ENCODE data around the gene TRIM52.
"Not testable (repeated sequence)": the region's sequence is repeated elsewhere in the genome, so short reads cannot be mapped to it uniquely, and the experiment has no call there.

TRIM52 gene

DNA sequence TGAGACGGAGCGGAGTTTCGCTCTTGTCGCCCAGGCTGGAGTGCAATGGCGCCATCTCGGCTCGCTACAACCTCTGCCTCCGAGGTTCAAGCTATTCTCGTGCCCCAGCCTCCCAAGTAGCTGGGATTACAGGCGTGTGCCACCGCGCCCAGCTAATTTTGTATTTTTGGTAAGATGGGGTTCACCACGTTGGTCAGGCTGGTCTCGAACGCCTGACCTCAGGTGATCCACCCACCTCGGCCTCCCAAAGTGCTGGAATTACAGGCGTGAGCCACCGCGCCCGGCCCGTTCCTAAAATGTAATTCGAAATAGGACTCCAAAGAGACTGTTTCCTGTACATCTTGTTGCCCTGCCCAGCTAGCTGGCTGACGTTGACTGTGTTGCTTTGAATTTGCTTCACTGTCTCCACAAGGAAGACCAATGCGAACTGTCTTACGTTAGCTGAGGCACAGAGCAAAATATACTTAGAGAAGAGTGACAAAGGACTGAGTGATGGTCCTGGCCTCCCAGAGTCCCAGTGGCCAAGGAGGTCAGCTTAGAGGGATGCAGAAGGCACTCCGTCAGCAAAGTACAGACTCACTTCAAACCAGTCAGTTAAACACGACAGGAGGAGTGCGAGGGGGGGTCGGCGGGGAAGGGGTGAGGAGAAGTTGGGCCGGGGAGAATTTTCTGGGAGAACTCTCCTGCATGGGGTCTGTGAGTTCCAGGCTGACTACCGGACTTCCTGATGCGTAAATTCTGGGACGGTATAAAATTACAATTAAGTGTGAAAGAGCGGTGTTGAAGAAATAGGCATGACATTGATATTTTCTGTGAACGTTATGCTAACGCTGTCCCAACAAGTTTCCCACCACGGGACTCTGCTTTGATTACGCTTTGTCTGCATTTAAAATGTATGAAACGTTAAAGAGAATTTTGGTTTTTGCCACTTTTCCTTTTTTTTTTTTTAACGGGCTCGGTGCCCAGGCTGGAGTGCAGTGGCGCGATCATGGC, 44.6 kb downstream of the TRIM52 start:
- no peak for DNase-seq (ENCODE audit: low read depth)

DNA sequence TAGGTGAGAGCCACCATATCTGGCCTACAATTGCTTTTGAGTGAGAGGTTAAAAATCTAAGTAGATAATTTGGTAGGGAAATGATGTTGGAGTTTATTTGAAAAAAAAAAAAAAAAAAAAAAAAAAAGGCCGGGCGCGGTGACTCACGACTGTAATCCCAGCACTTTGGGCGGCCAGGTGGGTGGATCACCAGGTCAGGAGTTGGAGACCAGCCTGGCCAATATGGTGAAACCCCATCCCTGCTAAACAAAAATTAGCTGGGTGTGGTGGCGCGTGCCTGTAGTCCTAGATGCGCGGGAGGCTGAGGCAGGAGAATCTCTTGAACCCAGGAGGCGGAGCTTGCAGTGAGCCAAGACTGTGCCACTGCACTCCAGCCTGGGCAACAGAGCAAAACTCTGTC, 46.7 kb downstream of the TRIM52 start:
- DNase-seq (ENCODE audit: low read depth) = not testable (repeated sequence)

DNA sequence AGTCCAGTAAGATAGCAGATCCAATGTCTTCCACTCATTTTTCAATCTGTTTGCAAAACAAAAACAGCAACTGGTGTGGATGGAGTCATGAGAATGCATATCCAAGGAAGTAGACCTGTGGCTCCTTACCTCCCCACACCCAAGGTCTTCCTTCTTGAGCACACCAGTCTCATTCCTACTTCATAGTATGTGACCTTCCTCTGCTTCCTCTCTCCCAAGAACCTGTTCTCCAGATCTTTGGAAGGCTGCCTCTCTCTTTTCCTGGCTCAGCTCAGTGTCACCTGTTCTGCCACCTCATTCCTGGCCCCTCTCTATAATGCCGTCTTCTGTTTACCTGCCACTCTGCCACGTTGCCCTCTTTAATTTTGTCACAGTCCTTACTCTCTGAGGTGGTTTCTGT, 48.0 kb downstream of the TRIM52 start:
- no peak for DNase-seq (ENCODE audit: low read depth)

DNA sequence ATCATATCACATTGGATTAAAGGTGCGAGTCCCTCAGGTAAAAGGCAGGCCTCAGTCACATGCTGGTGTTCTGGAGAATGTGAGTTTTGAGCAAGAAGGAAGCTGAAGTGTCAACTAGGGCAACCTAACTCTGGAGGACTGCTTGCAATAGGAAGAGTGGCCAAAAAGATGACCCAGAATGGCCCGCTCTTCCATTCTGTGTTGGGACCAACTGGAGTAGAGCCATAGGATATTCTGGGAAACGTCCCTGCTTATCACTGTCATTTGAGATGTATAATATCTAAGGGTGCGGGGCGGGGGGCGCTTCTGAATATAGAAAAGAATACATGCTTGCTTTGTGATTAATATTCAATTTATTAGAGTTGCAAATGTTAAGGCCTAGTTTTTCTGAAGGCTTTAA, 48.9 kb downstream of the TRIM52 start:
- no peak for DNase-seq (ENCODE audit: low read depth)

DNA sequence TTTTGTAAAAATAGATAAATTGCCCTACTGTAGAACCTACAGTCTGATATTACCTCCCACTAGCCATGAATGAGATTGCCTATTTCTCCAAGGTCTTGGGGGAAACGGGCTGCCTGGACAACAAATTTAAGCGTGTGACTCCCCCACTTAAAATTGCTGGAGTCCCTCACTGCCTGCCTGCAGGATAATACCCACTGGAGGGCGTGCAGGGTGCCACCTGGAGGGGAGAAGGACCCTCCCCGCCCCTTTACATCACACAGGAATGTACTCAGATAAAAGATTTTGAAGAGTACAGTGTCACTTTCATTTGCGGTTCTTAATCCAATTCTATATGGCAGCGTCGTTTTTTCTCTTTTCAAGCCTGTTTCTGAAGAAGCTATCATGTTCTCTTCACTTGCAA, 49.7 kb downstream of the TRIM52 start:
- DNase-seq (ENCODE audit: low read depth) = no peak

DNA sequence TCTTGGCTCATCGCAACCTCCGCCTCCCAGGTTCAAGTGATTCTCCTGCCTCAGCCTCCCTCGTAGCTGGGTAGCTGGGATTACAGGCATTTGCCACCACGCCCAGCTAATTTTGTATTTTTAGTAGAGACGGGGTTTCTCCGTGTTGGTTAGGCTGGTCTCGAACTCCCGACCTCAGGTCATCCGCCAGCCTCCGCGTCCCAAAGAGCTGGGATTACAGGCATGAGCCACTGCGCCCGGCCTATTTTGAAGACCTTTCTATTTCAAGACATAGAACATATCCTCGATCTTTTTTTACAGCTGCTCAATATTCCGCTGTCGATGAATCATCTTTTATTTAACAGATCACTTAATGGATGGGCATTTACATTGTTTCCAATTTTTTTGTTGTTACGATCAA, 50.2 kb downstream of the TRIM52 start:
- not testable (repeated sequence) for DNase-seq (ENCODE audit: low read depth)

DNA sequence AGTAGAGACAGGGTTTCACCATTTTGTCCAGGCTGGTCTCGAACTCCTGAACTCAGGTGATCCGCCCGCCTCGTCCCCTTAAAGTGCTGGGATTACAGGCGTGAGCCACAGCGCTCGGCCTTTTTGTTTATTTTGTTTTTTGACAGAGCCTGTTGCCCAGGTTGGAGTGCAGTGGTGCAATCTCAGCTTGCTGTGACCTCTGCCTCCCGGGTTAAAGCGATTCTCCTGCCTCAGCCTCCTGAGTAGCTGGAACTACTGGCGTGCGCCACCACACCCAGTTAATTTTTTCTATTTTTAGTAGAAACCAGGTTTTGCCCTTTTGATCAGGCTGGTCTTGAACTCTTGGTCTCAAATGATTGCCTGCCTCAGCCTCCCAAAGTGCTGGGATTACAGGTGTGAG, 50.8 kb downstream of the TRIM52 start:
- DNase-seq (ENCODE audit: low read depth) = not testable (repeated sequence)

DNA sequence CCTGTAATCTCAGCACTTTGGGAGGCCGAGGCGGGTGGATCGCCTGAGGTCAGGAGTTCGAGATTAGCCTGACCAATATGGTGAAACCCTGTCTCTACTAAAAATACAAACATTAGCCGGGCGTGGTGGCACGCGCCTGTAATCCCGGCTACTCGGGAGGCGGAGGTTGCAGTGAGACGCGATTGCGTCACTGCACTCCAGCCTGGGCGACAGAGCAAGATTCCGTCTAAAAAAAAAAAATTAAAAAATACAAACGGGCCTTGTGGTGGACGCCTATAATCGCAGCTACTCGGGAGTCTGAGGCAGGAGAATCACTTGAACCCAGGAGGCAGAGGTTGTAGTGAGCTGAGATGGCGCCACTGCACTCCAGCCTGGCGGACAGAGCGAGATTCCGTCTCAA, 51.9 kb downstream of the TRIM52 start:
- DNase-seq (ENCODE audit: low read depth) = not testable (repeated sequence)

DNA sequence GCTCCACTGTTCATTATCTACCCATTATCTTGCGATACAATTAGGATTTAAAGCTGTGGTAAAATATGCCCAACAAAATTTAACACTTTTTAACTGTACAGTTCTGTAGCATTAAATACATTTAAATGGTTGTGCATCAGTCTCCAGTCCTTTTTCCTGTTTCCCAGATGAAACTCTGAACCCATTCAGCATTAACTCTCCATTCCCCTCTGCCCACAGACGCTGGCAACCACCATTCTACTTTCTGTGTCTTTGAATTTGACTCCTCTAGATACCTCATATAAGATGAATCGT, 53.0 kb downstream of the TRIM52 start:
- no peak for DNase-seq (ENCODE audit: low read depth)

DNA sequence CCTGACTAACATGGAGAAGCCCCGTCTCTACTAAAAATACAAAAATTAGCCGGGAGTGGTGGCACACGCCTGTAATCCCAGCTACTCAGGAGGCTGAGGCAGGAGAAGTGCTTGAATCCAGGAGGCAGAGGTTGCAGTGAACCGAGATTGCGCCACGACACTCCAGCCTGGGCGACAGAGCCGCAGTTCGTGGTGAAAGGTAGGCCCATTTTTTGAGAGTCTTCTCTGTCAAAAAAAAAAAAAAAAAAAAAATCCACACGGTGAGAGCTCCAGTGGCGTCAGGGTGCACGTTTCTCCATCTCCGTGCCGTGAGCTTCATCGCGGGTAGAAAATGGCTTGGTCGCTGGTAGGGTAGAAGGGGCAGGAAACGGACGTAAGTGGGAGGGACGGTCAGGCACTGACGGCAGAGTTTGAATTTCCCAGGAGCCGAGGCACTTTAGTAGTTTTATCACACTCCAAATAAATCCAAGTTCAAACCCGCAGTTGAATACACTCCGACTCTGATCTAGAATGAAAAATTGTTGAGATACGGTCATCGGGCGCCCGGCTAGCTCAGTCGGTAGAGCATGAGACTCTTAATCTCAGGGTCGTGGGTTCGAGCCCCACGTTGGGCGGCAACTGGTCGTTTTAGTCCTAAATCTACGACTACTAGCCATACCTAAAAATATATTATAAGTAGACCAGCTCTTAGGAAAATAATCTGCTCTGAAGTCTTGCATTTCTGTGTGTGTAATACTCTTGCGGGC, 53.6 kb downstream of the TRIM52 start:
- DNase-seq (ENCODE audit: low read depth) = no peak

DNA sequence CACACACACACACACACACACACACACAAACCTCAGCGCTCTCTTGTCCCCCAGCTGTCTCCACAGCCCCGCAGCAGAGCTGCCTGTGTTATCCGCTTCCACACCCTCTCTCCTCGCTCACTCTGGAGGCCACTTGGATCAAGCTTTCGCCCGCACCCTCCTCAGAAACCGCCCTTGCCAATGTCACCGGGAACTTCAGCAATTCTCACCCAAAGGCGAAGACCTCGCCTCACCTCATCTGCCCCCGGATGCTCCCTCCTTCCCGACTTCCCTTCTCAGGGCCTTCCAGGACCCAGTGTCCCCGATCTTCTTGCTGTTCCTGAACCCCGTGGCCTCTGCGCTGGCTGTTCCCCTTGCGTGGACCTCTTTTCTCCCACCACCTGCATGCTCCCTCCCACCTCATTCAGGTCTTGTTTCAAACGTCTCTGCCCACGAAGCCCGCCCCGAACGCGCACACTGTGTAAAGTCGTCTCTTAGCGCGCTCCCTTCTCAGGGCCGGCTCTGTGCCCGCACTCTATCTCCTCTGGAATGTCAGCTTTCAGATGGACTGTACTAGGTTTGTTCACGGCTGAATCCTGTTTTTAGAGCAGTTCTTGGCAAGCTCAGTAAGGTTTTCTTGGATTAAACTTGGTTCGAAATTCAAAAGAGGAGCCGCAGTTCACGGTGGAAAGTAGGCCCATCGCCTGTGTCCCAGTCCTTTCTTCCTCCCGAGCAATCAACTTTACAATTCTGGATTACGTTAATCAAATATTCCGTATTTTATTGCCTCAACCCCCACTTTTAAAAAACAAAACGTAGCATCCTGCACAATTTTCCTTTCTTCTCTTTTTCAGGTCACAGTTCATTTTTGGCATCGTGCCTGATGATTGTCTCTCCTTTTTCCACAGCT, 54.9 kb downstream of the TRIM52 start:
- DNase-seq (ENCODE audit: low read depth) = no peak

Measured in CMK (cell line).